Measurements from ENCODE around the gene KRT72.

KRT72 gene

DNA sequence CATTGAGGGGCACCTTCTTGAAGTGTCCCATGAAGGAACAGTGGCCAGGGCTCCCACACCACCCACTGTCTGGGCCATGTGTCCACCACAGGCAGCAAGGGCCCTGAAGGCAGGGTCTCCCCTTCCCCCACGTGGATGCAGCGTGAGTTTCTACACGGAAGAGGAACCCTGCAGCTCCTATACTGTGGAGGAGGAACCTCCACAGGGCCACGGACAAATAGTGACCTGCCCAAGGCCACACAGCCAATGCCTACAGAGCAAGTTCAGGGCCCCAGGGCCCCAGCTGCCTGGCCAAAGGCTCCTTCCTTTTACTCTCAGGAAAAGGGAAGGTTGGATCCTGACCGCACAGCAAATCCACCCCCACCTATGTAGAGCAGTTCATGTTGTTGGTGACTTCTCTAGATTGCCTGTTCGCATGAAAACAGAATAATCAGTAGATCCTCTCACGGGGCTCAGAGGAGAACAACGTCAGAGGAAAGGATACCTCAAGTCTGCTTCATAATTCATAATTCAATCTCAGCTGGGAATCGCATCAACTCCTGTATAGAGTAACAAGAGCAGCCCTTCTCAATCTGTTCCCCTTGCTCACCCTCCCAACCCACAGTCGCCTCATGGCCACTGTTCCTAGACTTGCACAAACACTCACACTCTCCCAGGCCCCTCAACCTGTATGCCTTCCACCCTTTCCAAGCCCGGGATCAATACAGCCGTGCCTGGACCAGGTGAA lies 28.2 kb upstream of the KRT72 start:
- no peak for DNase-seq

- DNase-seq: no peak
Observed at GRCh38 chr12:52628841-52629240, 27.6 kb upstream of the KRT72 start.

- DNase-seq: no peak
Observed at GRCh38 chr12:52628111-52628507, 26.8 kb upstream of the KRT72 start.

GRCh38 chr12:52627395-52628110 lies 26.3 kb upstream of the KRT72 start:
- no peak for DNase-seq

DNA sequence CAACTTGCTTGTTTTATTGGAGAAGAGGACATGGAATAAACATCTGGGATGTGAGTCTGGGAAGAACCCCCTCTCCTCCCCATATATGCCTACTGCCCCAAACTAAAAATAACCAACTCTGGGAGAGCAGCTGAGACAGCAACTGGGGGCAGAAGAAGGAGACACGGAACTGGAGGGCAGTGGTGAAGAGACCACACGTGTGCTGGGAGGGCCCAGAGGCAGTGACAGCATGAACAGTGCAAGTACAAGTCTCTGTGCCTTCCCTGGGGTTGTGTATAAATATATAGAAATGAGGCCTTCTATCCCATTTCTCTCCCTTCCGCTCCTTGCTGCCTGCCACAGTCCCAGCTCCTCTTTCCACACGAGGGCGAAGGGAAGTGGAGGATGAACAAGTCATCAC lies 21.1 kb upstream of the KRT72 start:
- no peak for DNase-seq

DNA sequence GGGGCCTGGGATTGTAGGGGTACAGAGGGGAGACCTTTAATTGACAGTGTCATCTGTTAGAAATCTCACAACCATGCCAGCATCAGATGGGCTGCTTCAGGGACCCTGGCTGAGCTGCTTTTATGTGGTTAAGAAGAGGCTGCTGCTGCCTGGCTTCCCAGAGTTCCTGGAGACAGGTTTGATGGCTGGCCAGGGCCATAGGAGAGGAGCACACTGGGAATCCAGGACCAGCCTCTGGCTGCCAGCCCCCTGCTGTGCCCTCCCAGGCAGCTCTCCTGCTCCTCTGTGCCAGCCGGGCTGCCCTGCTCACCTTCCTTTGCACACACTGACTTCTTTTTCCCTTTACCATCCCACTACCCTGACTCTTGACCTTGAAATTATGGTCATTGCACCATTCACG lies 17.6 kb upstream of the KRT72 start:
- no peak for DNase-seq

DNA sequence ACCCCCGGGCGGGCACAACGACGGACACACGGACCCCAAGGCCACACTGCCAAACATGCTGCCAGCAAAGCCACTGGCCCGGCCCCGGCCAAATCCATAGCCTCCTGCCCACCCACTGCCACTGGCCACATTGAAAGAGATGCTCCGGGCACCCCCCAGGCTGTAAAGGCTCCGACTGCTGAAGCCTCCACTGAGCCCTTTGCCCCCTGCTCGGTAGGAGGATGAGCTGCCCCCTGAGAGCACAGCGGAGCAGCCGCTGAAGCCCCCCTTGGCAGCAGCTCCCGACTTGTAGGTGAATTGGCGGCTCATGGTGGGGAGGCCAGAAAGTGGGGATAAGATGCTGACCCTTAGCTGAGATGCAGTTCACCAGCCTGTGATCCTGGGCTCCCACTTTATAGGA lies 17.0 kb upstream of the KRT72 start, which contains the start of gene KRT73:
Gene KRT73 (minus strand): TSS at position 344 of the 400 bp plus-strand sequence. CDS start 35 bp downstream, at position 309.
- DNase-seq: no peak

DNA sequence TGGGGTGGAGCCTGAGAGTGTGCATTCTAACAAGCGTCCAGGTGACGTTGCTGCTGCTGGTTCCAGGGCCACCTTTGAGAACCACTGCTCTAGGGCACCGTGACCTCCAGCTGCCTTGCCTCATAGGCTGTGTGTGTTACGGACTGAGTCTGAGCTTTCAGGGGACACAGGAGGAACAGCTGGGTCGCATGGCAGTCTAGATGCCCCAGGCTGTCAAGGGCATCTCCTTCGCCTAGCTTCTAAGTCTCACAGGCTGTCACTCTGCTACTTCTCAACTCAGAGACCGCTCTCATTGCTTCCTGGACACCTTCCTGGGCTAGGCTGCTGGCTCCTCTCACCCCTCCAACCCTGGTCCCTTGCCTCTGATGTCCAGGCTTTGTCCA lies 16.1 kb upstream of the KRT72 start:
- no peak for DNase-seq

DNA sequence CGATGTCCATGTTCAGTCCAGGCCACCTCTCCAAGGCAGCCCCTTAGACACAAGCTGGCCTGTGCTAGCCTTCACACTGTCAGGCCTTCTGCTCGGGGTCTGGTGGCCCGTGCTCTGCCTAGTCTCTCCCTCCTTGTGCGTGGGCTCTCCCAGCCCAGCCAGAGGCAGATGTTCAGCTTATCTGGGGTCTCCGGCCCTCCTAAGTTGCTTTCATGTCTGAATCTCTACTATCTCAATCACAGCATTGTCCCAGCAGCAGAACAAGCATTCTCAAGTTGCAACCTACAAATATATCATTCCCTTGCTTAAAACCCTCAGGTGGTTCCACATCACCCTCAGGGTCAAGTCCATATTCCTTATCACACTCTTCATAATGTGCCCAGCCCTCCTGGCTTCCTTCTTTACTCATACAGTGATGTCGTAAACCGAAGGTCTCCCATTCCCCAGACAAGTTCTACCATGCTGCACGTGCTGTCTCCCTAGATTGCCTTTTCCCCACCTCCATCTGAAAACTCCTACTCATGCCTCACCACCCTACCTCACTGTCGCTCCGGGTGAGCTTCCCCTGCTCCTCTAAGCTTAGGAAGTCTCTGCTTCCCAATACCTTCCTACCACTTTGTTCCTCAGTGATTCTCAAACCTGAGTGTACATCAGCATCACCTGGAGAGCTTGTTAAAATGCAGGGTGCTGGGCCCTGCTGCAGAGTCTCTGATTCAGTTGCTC lies 15.6 kb upstream of the KRT72 start:
- DNase-seq: no peak

GRCh38 chr12:52615912-52616311 lies 14.6 kb upstream of the KRT72 start:
- no peak for DNase-seq

DNA sequence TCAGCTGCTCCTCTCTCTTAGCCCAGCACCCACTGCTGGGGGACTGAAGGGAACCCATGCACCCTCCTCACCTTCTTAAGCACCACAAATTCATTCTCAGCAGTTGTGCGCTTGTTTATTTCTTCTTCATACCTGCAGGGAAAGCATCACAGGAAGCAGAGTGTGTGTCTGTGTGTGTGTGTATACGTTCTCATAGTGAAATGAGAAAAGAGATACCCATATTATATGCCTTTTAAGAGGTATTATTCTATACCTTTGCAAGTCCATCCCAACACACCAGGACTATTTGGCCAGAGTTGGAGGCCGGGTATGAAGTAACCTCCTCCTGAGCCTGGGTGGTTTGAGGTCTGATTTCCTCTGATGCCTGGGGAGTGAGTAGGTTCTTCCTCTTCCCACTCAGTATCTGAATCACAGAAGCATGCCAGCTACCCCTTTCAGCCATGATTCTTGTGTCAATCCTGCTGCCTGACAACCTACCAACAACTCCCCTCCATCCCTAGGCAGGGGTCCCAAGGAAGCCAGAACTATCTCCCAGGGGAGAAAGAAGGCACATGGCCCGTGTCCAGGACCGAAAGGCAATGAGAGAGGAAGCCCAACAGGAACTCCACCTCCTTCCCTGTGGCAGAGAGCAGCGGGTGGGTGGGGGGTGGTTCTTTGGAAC lies 14.1 kb upstream of the KRT72 start:
- no peak for DNase-seq

DNA sequence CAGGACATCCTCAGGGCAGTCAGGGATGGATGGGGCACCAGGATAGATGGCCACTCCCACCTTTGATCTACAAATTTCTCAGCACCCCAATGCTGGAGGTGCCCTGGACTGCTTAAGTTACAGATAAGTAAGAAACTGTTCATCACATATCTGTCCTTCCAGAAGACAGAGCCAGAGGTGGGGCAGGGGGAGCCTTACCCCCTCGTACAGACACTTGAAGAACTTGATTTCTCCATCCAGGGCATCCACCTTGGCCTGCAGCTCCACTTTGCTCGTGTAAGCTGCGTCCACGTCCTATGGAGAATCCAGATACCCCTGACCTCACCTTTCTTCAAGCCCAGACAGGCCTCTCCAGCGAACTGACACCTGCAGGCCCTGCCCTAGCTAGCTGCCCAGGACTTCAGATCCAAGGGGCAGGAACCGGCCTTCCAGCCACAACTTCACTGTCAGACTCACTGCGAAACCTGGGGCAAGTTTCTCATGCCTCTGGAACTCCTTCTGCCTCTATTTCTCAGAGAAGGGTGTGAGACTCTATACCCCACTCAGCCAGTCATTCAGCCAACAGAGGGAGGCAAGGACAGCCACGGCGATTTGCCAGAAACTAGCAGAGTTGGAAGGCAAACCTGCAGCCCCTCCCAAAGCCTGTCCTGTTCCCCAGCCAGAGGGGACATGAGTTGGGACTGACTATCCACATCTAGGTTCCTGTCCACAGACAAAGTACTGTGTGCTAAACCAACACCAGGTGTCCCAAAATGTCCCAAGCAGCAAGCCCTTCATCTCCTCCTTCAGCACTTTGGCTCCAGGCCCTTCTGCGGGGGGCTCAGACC lies 13.3 kb upstream of the KRT72 start:
- DNase-seq: no peak

GRCh38 chr12:52613384-52614030 lies 12.2 kb upstream of the KRT72 start:
- no peak for DNase-seq

- no peak for DNase-seq
Observed at GRCh38 chr12:52612431-52613383, 11.4 kb upstream of the KRT72 start.

- DNase-seq: no peak
Observed at GRCh38 chr12:52611080-52611468, 9.8 kb upstream of the KRT72 start.

DNA sequence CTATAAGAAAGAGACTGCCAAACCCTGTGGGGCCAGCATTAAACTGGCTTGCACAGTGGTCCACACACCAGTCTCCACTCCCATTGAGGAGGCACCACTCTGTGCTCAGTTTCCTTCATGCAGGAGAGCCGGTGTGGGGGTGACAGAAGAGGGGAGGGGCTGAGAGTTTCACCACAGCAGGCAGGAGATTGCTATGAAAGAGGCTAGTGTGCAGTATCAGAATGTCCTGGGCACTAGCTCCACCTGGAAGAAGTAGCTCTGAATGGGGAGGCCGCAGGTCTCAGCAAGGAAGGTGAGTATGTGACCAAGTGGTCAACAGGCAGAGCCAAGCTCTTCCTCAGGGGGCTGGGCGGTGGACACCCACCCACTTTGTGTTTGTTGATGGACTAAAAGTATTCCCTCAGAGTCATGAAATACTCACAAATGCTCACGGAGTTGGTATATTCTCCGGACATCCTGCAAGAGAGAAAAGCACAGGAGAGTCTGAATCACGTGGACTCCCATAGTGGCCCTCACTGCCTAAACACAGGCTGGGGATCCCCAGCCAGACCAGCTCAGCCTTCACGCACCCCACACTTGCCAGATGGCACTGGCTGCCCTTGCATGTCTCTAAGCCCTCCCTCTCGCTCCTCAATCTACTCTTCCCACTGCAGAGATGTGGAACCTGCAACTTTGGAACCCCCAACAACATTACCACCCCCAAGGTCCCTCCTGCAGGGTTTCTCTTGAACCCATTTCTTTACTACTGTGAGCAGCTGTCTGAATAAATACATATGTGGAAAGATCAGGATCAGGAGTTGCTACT lies 7.8 kb upstream of the KRT72 start:
- no peak for DNase-seq

DNA sequence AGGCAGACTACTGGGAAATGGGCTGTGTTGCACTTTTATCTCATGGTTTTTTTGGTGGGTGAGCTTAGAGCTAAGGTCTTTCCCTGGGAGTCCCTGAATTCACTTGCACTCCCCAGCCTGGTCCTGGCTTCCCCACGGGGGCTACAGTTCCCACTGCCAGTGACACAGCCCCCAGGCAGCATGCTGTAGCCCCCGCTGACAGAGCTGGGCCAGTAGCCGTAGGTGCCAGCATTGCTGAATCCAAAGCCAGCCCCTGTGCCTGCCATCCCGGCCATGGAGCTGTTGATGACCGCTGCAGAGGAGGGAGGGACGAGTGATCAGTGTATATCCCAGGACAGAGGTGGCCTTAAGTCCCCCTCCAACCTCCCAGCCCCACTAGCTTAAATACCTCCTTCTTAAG lies 6.9 kb upstream of the KRT72 start:
- DNase-seq: no peak

GRCh38 chr12:52607314-52607713 lies 6.1 kb upstream of the KRT72 start:
- no peak for DNase-seq

- no peak for DNase-seq
Observed at GRCh38 chr12:52606581-52607218, 5.4 kb upstream of the KRT72 start.
